HFFc6 (cell line): ENCODE measurements around the gene PKM. TPM values are rescaled to one million over a fixed set of nuclear protein-coding genes. Genes with fewer than 3 reads are reported as not detected.
A peak's percentile ranks its signal among the peaks of the same experiment; 100 is the strongest.

Experiments
- DNase-seq: peaks from one replicate; pipeline ENCODE4 v3.0.0-alpha.2; 2018
- H3K27ac Mint-ChIP-seq: 2 replicates; pipeline ENCODE4 v1.8.0; 2020; ENCODE audit warnings: mild to moderate bottlenecking, mixed read lengths
- H3K27me3 Mint-ChIP-seq: 2 replicates; pipeline ENCODE4 v1.8.0; 2021; ENCODE audit warnings: mild to moderate bottlenecking, moderate library complexity, mixed read lengths; ENCODE audit not compliant: insufficient read depth
- H3K36me3 Mint-ChIP-seq: 2 replicates; pipeline ENCODE4 v1.8.0; 2021; ENCODE audit warnings: low read depth, mixed read lengths
- H3K4me1 Mint-ChIP-seq: 2 replicates; pipeline ENCODE4 v1.8.0; 2020; ENCODE audit warnings: low read depth, mixed read lengths
- H3K4me3 Mint-ChIP-seq: 2 replicates; pipeline ENCODE4 v1.8.0; 2020; ENCODE audit warnings: mild to moderate bottlenecking, moderate library complexity, mixed read lengths
- H3K9me3 Mint-ChIP-seq: 2 replicates; pipeline ENCODE4 v1.8.0; 2020; ENCODE audit warnings: mild to moderate bottlenecking, mixed read lengths
- CTCF ChIP-seq: fragments of 200-600 bp; sonication (generic); IDR thresholded peaks from 2 replicates; pipeline ENCODE4 v1.5.0; 2021; ENCODE audit warnings: antibody characterized with exemption, mild to moderate bottlenecking
- total RNA-seq, 6 experiments: library from RNA; stranded (reverse); fragmentation: NEBNext Ultra II Directional; extraction: Animal tissue kit (Norgen Biotek cat#: 25700); gene quantifications; 2 replicates in 1 of 6; 3 replicates in 5 of 6; pipeline ENCODE4 v1.2.3, GENCODE V29; 2021

PKM gene
- total RNA-seq, 6 experiments from 2014 or later = 2,533 to 2,832 (median 2,656) TPM

GRCh38 chr15:72229076-72229946 lies 1.7 kb downstream of the PKM start:
- no peak for TF ChIP-seq CTCF
- no peak for DNase-seq
- peaks cover 35% of the 10 kb centered on the region for H3K36me3 Mint-ChIP-seq
- peaks cover 9% of the 10 kb centered on the region for H3K27me3 Mint-ChIP-seq
- peak overlapping the region; percentile 98 for H3K27ac Mint-ChIP-seq
- H3K4me1 Mint-ChIP-seq = peaks cover 58% of the 10 kb centered on the region
- H3K4me3 Mint-ChIP-seq = peak overlapping the region; percentile 99
- no peaks in the 10 kb centered on the region for H3K9me3 Mint-ChIP-seq

GRCh38 chr15:72227720-72228119 lies 3.3 kb downstream of the PKM start:
- Mint-ChIP-seq H3K27ac (peak overlapping the region; percentile 98), H3K4me1 (peaks cover 67% of the 10 kb centered on the region), H3K9me3 (no peaks in the 10 kb centered on the region), H3K27me3 (peaks cover 15% of the 10 kb centered on the region), H3K36me3 (peaks cover 50% of the 10 kb centered on the region), H3K4me3 (peak overlapping the region; percentile 99)
- DNase-seq = no peak
- no peak for TF ChIP-seq CTCF

- peak overlapping the region; percentile 99 for H3K4me3 Mint-ChIP-seq
- peak; percentile 86 for DNase-seq
- H3K27me3 Mint-ChIP-seq = peaks cover 15% of the 10 kb centered on the region
- TF ChIP-seq CTCF = no peak
- no peaks in the 10 kb centered on the region for H3K9me3 Mint-ChIP-seq
- H3K36me3 Mint-ChIP-seq = peaks cover 55% of the 10 kb centered on the region
- H3K4me1 Mint-ChIP-seq = peaks cover 67% of the 10 kb centered on the region
- peak overlapping the region; percentile 98 for H3K27ac Mint-ChIP-seq
These were observed 3.8 kb downstream of the PKM start for GRCh38 chr15:72227192-72227586.

- peak overlapping the region; percentile 72 for H3K27ac Mint-ChIP-seq
- DNase-seq = no peak
- no peaks in the 10 kb centered on the region for H3K9me3 Mint-ChIP-seq
- H3K4me1 Mint-ChIP-seq = peaks cover 92% of the 10 kb centered on the region
- peaks cover 6% of the 10 kb centered on the region; the same call in 1 of the 2 replicates for H3K27me3 Mint-ChIP-seq
- H3K4me3 Mint-ChIP-seq = peak overlapping the region; percentile 64
- no peak for TF ChIP-seq CTCF
- peaks cover 76% of the 10 kb centered on the region for H3K36me3 Mint-ChIP-seq
These were observed 7.7 kb downstream of the PKM start for GRCh38 chr15:72223278-72223677.

- Mint-ChIP-seq H3K4me3 (peak overlapping the region; percentile 64), H3K4me1 (peaks cover 93% of the 10 kb centered on the region), H3K9me3 (no peaks in the 10 kb centered on the region), H3K27ac (peak overlapping the region; percentile 72), H3K36me3 (peaks cover 71% of the 10 kb centered on the region), H3K27me3 (peaks cover 6% of the 10 kb centered on the region; the same call in 1 of the 2 replicates)
- DNase-seq = no peak
- no peak for TF ChIP-seq CTCF
These were observed 8.6 kb downstream of the PKM start for GRCh38 chr15:72222393-72222792.
